ENCODE data around the gene STPG1. TPM values are rescaled to one million over a fixed set of nuclear protein-coding genes. Genes with fewer than 3 reads are reported as not detected.

The STPG1 gene
- polyA plus RNA-seq, 1 donor from 2014 or later, result 0.89 TPM

DNA sequence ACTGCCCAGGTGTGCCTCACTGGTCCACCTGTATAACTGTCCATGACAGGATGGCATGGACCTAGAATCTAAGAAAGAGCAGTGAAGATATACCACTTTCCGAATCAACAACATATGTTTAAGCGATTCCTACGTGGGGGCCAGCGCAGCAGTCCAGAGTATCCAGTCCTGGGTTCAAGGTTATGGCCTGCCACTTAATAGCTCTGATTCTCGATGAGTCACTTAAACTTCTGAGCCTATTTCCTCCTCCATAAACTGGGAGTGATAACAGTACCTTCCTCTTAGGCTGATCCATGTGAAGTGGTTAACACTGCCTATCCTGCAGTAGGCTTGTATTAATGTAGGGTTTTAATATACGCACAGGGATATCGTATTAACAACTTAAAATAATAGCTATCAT lies 2.8 kb downstream of the STPG1 start:
- no peaks in the 10 kb centered on the region for H3K79me2 ChIP-seq (replicated peaks; ENCODE audit: insufficient read depth, low read length)
- no peaks in the 10 kb centered on the region for H3K9me3 ChIP-seq (ENCODE audit: low read length)
- H3K4me3 ChIP-seq (ENCODE audit: low read length), result no peak overlapping the region
- no peak overlapping the region for H3K9ac ChIP-seq (ENCODE audit: low read length)
- TF ChIP-seq EZH2 (IDR thresholded peaks at IDR 0.05; ENCODE audit: borderline replicate concordance, insufficient read depth, low read length, poor library complexity, severe bottlenecking) (no peak), RAD21 (conservative IDR thresholded peaks at IDR 0.05) (no peak), TAF1 (IDR thresholded peaks at IDR 0.05; ENCODE audit: low read depth) (no peak), MXI1 (conservative IDR thresholded peaks at IDR 0.05; ENCODE audit: poor library complexity, severe bottlenecking) (no peak), EP300 (conservative IDR thresholded peaks at IDR 0.05; ENCODE audit: poor library complexity, severe bottlenecking) (no peak), SMC3 (conservative IDR thresholded peaks at IDR 0.05; ENCODE audit: poor library complexity) (no peak), POLR2AphosphoS5 (IDR thresholded peaks at IDR 0.05) (no peak)
- TF ChIP-seq, protein P1, sequence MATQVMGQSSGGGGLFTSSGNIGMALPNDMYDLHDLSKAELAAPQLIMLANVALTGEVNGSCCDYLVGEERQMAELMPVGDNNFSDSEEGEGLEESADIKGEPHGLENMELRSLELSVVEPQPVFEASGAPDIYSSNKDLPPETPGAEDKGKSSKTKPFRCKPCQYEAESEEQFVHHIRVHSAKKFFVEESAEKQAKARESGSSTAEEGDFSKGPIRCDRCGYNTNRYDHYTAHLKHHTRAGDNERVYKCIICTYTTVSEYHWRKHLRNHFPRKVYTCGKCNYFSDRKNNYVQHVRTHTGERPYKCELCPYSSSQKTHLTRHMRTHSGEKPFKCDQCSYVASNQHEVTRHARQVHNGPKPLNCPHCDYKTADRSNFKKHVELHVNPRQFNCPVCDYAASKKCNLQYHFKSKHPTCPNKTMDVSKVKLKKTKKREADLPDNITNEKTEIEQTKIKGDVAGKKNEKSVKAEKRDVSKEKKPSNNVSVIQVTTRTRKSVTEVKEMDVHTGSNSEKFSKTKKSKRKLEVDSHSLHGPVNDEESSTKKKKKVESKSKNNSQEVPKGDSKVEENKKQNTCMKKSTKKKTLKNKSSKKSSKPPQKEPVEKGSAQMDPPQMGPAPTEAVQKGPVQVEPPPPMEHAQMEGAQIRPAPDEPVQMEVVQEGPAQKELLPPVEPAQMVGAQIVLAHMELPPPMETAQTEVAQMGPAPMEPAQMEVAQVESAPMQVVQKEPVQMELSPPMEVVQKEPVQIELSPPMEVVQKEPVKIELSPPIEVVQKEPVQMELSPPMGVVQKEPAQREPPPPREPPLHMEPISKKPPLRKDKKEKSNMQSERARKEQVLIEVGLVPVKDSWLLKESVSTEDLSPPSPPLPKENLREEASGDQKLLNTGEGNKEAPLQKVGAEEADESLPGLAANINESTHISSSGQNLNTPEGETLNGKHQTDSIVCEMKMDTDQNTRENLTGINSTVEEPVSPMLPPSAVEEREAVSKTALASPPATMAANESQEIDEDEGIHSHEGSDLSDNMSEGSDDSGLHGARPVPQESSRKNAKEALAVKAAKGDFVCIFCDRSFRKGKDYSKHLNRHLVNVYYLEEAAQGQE (IDR thresholded peaks at IDR 0.05; ENCODE audit: borderline replicate concordance), result no peak
- TF ChIP-seq, protein P2, sequence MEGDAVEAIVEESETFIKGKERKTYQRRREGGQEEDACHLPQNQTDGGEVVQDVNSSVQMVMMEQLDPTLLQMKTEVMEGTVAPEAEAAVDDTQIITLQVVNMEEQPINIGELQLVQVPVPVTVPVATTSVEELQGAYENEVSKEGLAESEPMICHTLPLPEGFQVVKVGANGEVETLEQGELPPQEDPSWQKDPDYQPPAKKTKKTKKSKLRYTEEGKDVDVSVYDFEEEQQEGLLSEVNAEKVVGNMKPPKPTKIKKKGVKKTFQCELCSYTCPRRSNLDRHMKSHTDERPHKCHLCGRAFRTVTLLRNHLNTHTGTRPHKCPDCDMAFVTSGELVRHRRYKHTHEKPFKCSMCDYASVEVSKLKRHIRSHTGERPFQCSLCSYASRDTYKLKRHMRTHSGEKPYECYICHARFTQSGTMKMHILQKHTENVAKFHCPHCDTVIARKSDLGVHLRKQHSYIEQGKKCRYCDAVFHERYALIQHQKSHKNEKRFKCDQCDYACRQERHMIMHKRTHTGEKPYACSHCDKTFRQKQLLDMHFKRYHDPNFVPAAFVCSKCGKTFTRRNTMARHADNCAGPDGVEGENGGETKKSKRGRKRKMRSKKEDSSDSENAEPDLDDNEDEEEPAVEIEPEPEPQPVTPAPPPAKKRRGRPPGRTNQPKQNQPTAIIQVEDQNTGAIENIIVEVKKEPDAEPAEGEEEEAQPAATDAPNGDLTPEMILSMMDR (IDR thresholded peaks at IDR 0.05; ENCODE audit: poor library complexity, severe bottlenecking), result no peak
- H3K27ac ChIP-seq (ENCODE audit: low read length), result no peak overlapping the region
- no peaks in the 10 kb centered on the region for H3K9me2 ChIP-seq (ENCODE audit: insufficient read depth, low read length)
- H2AFZ ChIP-seq (ENCODE audit: low read depth, low read length), result no peak overlapping the region
- no peaks in the 10 kb centered on the region for H3K36me3 ChIP-seq (ENCODE audit: insufficient read depth, low read length)
- no peaks in the 10 kb centered on the region for H4K20me1 ChIP-seq (ENCODE audit: insufficient read depth)
- H3F3A ChIP-seq (ENCODE audit: insufficient read depth, low read length, poor library complexity, severe bottlenecking), result no peaks in the 10 kb centered on the region
- no peak overlapping the region for H3K4me2 ChIP-seq (ENCODE audit: low read length)
- peaks cover 7% of the 10 kb centered on the region for H3K27me3 ChIP-seq (ENCODE audit: insufficient read depth, low read depth, low read length)

DNA sequence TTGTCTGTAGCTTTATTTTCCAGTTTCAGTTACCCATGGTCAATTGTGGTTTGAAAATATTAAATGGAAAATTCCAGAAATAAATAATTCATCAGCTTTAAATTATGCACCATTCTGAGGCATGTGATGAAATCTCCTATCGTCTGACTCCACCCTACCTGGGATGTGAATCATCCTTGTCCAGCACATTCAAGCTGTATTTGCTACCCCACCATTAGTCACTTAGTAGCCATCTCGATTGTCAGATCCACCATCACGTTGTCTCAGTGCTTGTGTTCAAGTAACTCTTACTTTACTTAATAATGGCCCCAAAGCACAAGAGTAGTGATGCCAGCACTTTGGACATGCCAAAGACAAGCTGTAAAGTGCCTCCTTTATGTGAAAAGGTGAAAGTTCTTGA lies 4.0 kb downstream of the STPG1 start:
- Histone ChIP-seq H3K9ac (ENCODE audit: low read length) (no peak overlapping the region), H3F3A (ENCODE audit: insufficient read depth, low read length, poor library complexity, severe bottlenecking) (no peaks in the 10 kb centered on the region), H3K36me3 (ENCODE audit: insufficient read depth, low read length) (no peaks in the 10 kb centered on the region), H3K27me3 (ENCODE audit: insufficient read depth, low read depth, low read length) (peaks cover 7% of the 10 kb centered on the region), H3K27ac (ENCODE audit: low read length) (no peak overlapping the region), H3K4me3 (ENCODE audit: low read length) (no peak overlapping the region), H4K20me1 (ENCODE audit: insufficient read depth) (no peaks in the 10 kb centered on the region), H3K79me2 (replicated peaks; ENCODE audit: insufficient read depth, low read length) (no peaks in the 10 kb centered on the region), H2AFZ (ENCODE audit: low read depth, low read length) (no peak overlapping the region), H3K9me3 (ENCODE audit: low read length) (no peaks in the 10 kb centered on the region), H3K9me2 (ENCODE audit: insufficient read depth, low read length) (no peaks in the 10 kb centered on the region), H3K4me2 (ENCODE audit: low read length) (no peak overlapping the region)
- no peak for TF ChIP-seq POLR2AphosphoS5 (IDR thresholded peaks at IDR 0.05)
- no peak for TF ChIP-seq RAD21 (conservative IDR thresholded peaks at IDR 0.05)
- no peak for TF ChIP-seq TAF1 (IDR thresholded peaks at IDR 0.05; ENCODE audit: low read depth)

DNA sequence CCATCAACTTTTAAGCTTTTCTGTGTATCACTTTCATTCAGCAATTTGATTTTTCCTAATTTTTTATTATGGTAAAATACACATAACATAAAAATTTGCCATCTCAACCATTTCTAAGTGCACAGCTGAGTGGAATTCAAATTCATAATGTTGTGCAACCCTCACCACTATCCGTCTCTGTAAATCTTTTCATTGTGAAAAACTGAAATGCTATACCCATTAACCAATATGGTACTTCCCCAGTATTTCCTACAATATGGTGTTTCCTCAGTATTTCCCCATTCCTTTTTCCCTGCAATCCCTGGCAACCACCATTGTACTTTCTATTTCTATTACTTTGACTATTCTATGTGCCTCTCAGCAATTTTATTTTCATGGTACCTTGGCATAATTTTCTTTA lies 6.8 kb downstream of the STPG1 start:
- H3K9me2 ChIP-seq (ENCODE audit: insufficient read depth, low read length), result no peaks in the 10 kb centered on the region

More for the DNA sequence above, 6.8 kb downstream of the STPG1 start:
- no peak for TF ChIP-seq MXI1 (conservative IDR thresholded peaks at IDR 0.05; ENCODE audit: poor library complexity, severe bottlenecking)
- TF ChIP-seq SMC3 (conservative IDR thresholded peaks at IDR 0.05; ENCODE audit: poor library complexity), result no peak
- TF ChIP-seq, protein P1 (IDR thresholded peaks at IDR 0.05; ENCODE audit: borderline replicate concordance), result no peak
- TF ChIP-seq POLR2AphosphoS5 (IDR thresholded peaks at IDR 0.05), result no peak
- no peak for TF ChIP-seq TAF1 (IDR thresholded peaks at IDR 0.05; ENCODE audit: low read depth)
- no peak for TF ChIP-seq EZH2 (IDR thresholded peaks at IDR 0.05; ENCODE audit: borderline replicate concordance, insufficient read depth, low read length, poor library complexity, severe bottlenecking)
- TF ChIP-seq, protein P2 (IDR thresholded peaks at IDR 0.05; ENCODE audit: poor library complexity, severe bottlenecking), result no peak
- no peak for TF ChIP-seq EP300 (conservative IDR thresholded peaks at IDR 0.05; ENCODE audit: poor library complexity, severe bottlenecking)
- no peak for TF ChIP-seq RAD21 (conservative IDR thresholded peaks at IDR 0.05)
- H3K36me3 ChIP-seq (ENCODE audit: insufficient read depth, low read length), result no peaks in the 10 kb centered on the region
- no peaks in the 10 kb centered on the region for H4K20me1 ChIP-seq (ENCODE audit: insufficient read depth)
- no peak overlapping the region for H2AFZ ChIP-seq (ENCODE audit: low read depth, low read length)
- no peaks in the 10 kb centered on the region for H3K9me3 ChIP-seq (ENCODE audit: low read length)
- no peaks in the 10 kb centered on the region for H3K27me3 ChIP-seq (ENCODE audit: insufficient read depth, low read depth, low read length)
- H3K27ac ChIP-seq (ENCODE audit: low read length), result no peak overlapping the region
- H3K9ac ChIP-seq (ENCODE audit: low read length), result no peak overlapping the region
- H3K4me3 ChIP-seq (ENCODE audit: low read length), result no peak overlapping the region
- H3K79me2 ChIP-seq (replicated peaks; ENCODE audit: insufficient read depth, low read length), result no peaks in the 10 kb centered on the region
- H3F3A ChIP-seq (ENCODE audit: insufficient read depth, low read length, poor library complexity, severe bottlenecking), result no peaks in the 10 kb centered on the region
- no peak overlapping the region for H3K4me2 ChIP-seq (ENCODE audit: low read length)

Data from neural cell (in vitro differentiated cells).